H9 (cell line): ENCODE results near the gene PCDHGA10. TPM values are rescaled to one million over a fixed set of nuclear protein-coding genes. Genes with fewer than 3 reads are reported as not detected.

Source experiments
- DNase-seq: peaks from one replicate; pipeline ENCODE4 v3.0.0-alpha.2; 2017
- H2AFZ ChIP-seq: one replicate; pipeline ENCODE4 v1.6.1; 2013; ENCODE audit warnings: mild to moderate bottlenecking, low read length, control low read depth, moderate library complexity
- H2AK5ac ChIP-seq: 2 replicates; pipeline ENCODE4 v1.6.1; 2013; ENCODE audit warnings: low read length, control low read depth, mixed read lengths; ENCODE audit not compliant: insufficient read length
- H2BK120ac ChIP-seq: one replicate; pipeline ENCODE4 v1.6.1; 2013; ENCODE audit warnings: low read depth, mild to moderate bottlenecking, low read length, control low read depth, inconsistent platforms; ENCODE audit not compliant: poor library complexity, severe bottlenecking
- H2BK12ac ChIP-seq: 2 replicates; pipeline ENCODE4 v1.6.1; 2013; ENCODE audit warnings: low read length, control low read depth, mixed read lengths, low read depth; ENCODE audit not compliant: insufficient read length
- H2BK15ac ChIP-seq: 2 replicates; pipeline ENCODE4 v1.6.1; 2013; ENCODE audit warnings: low read depth, low read length, control low read depth
- H2BK20ac ChIP-seq: one replicate; pipeline ENCODE4 v1.6.1; 2013; ENCODE audit warnings: low read depth, mild to moderate bottlenecking, low read length, control low read depth, inconsistent platforms; ENCODE audit not compliant: poor library complexity, severe bottlenecking
- H2BK5ac ChIP-seq: 2 replicates; pipeline ENCODE4 v1.6.1; 2013; ENCODE audit warnings: low read length, control low read depth, mixed read lengths; ENCODE audit not compliant: insufficient read length
- H3K14ac ChIP-seq: 2 replicates; pipeline ENCODE4 v1.6.1; 2013; ENCODE audit warnings: low read length, control low read depth; ENCODE audit not compliant: insufficient read depth
- H3K18ac ChIP-seq: 2 replicates; pipeline ENCODE4 v1.6.1; 2013; ENCODE audit warnings: low read depth, mild to moderate bottlenecking, mixed read lengths, low read length, control low read depth; ENCODE audit not compliant: insufficient read length
- H3K23ac ChIP-seq: 2 replicates; pipeline ENCODE4 v1.6.1; 2013; ENCODE audit warnings: low read length, control low read depth, mixed read lengths, low read depth; ENCODE audit not compliant: insufficient read length
- H3K23me2 ChIP-seq: 2 replicates; pipeline ENCODE4 v1.6.1; 2013; ENCODE audit warnings: low read depth, mild to moderate bottlenecking, mixed read lengths, low read length, control low read depth; ENCODE audit not compliant: insufficient read length, poor library complexity, severe bottlenecking
- H3K27ac ChIP-seq: 2 replicates; pipeline ENCODE4 v1.5.1; 2013; ENCODE audit warnings: low read length, control low read depth, mixed read lengths, low read depth; ENCODE audit not compliant: insufficient read length
- H3K27me3 ChIP-seq: 2 replicates; pipeline ENCODE4 v1.6.1; 2013; ENCODE audit warnings: low read length, control low read depth, inconsistent platforms; ENCODE audit not compliant: insufficient read depth
- H3K4ac ChIP-seq: 2 replicates; pipeline ENCODE4 v1.6.1; 2013; ENCODE audit warnings: low read depth, mild to moderate bottlenecking, control low read depth, inconsistent platforms, low read length, moderate library complexity
- H3K4me1 ChIP-seq: 2 replicates; pipeline ENCODE4 v1.6.1; 2013; ENCODE audit warnings: low read length, control low read depth, inconsistent platforms; ENCODE audit not compliant: insufficient read depth
- H3K4me2 ChIP-seq: 2 replicates; pipeline ENCODE4 v1.6.1; 2013; ENCODE audit warnings: low read length, control low read depth, mixed read lengths; ENCODE audit not compliant: insufficient read length, insufficient read depth
- H3K56ac ChIP-seq: 2 replicates; pipeline ENCODE4 v1.6.1; 2013; ENCODE audit warnings: low read depth, mild to moderate bottlenecking, mixed read lengths, low read length, control low read depth; ENCODE audit not compliant: insufficient read length
- H3K79me1 ChIP-seq: 2 replicates; pipeline ENCODE4 v1.6.1; 2013; ENCODE audit warnings: low read depth, mild to moderate bottlenecking, moderate library complexity, low read length, control low read depth, inconsistent platforms; ENCODE audit not compliant: insufficient read depth, poor library complexity, severe bottlenecking
- H3K79me2 ChIP-seq: 2 replicates; pipeline ENCODE4 v1.6.1; 2013; ENCODE audit warnings: low read length, control low read depth, inconsistent platforms; ENCODE audit not compliant: insufficient read depth
- H3K9ac ChIP-seq: 2 replicates; pipeline ENCODE4 v1.6.1; 2013; ENCODE audit warnings: low read length, control low read depth, mixed read lengths; ENCODE audit not compliant: insufficient read length; ENCODE audit errors: extremely low read depth
- H3K9me3 ChIP-seq: one replicate; pipeline ENCODE4 v1.6.1; 2013; ENCODE audit warnings: low read depth, low read length, inconsistent platforms; ENCODE audit not compliant: control insufficient read depth
- H3T11ph ChIP-seq: one replicate; pipeline ENCODE4 v1.6.1; 2013; ENCODE audit warnings: mild to moderate bottlenecking, low read length, control low read depth, inconsistent platforms
- H4K20me1 ChIP-seq: one replicate; pipeline ENCODE4 v1.6.1; 2013; ENCODE audit not compliant: control insufficient read depth, insufficient read length, insufficient read depth
- H4K5ac ChIP-seq: 2 replicates; pipeline ENCODE4 v1.6.1; 2013; ENCODE audit warnings: low read depth, mild to moderate bottlenecking, mixed read lengths, low read length, control low read depth; ENCODE audit not compliant: insufficient read length
- H4K8ac ChIP-seq: replicated peaks from 2 replicates; pipeline ENCODE4 v1.6.1; 2013; ENCODE audit warnings: low read length, control low read depth, mixed read lengths, low read depth; ENCODE audit not compliant: insufficient read length
- H4K91ac ChIP-seq: 2 replicates; pipeline ENCODE4 v1.6.1; 2013; ENCODE audit warnings: low read depth, mild to moderate bottlenecking, moderate library complexity, mixed read lengths, low read length, control low read depth; ENCODE audit not compliant: insufficient read length
- H3K27ac Mint-ChIP-seq, 3 experiments: 2 replicates in 2 of 3; 3 replicates in 1 of 3; pipeline ENCODE4 v1.8.0; 2020 to 2021; ENCODE audit warnings: mixed read lengths in 3 of 3, mild to moderate bottlenecking in 1 of 3, moderate library complexity in 1 of 3
- H3K27me3 Mint-ChIP-seq: 2 replicates; pipeline ENCODE4 v1.8.0; 2021; ENCODE audit warnings: low read depth, mild to moderate bottlenecking, moderate library complexity, mixed read lengths
- H3K36me3 Mint-ChIP-seq, 3 experiments: 2 replicates in 2 of 3; 3 replicates in 1 of 3; pipeline ENCODE4 v1.8.0; 2020 to 2021; ENCODE audit warnings: low read depth in 3 of 3, mixed read lengths in 3 of 3; ENCODE audit not compliant: insufficient read depth in 1 of 3
- H3K4me1 Mint-ChIP-seq, 2 experiments: 2 replicates each; pipeline ENCODE4 v1.8.0; 2020; ENCODE audit warnings: mixed read lengths in 2 of 2
- H3K4me3 Mint-ChIP-seq, 2 experiments: 2 replicates in 1 of 2; 3 replicates in 1 of 2; pipeline ENCODE4 v1.8.0; 2020 to 2021; ENCODE audit warnings: mild to moderate bottlenecking in 2 of 2, mixed read lengths in 2 of 2, moderate library complexity in 1 of 2
- H3K9me3 Mint-ChIP-seq, 2 experiments: 2 replicates in 1 of 2; 3 replicates in 1 of 2; pipeline ENCODE4 v1.8.0; 2020; ENCODE audit warnings: mild to moderate bottlenecking in 2 of 2, mixed read lengths in 2 of 2, moderate library complexity in 1 of 2
- CTCF ChIP-seq: fragments of 200-600 bp; sonication (generic); conservative IDR thresholded peaks from 3 replicates; pipeline ENCODE4 v1.8.0; 2021; ENCODE audit warnings: antibody characterized with exemption, mild to moderate bottlenecking
- WGBS: extraction: QIAGEN DNeasy Blood & Tissue Kit; methylation state at CpG from one replicate; pipeline ENCODE4 v1.1.7; 2013; ENCODE audit warnings: missing lambda C conversion rate, low lambda C conversion rate, mixed read lengths; ENCODE audit not compliant: insufficient read length; ENCODE audit errors: extremely low coverage; 5-methylcytosine and 5-hydroxymethylcytosine counted together
- total RNA-seq: library from RNA; stranded (reverse); gene quantifications from 2 replicates; pipeline ENCODE4 v1.2.1, GENCODE V29; 2021

The PCDHGA10 gene
- total RNA-seq, 1 experiment from 2014 or later = 15.1 TPM

DNA sequence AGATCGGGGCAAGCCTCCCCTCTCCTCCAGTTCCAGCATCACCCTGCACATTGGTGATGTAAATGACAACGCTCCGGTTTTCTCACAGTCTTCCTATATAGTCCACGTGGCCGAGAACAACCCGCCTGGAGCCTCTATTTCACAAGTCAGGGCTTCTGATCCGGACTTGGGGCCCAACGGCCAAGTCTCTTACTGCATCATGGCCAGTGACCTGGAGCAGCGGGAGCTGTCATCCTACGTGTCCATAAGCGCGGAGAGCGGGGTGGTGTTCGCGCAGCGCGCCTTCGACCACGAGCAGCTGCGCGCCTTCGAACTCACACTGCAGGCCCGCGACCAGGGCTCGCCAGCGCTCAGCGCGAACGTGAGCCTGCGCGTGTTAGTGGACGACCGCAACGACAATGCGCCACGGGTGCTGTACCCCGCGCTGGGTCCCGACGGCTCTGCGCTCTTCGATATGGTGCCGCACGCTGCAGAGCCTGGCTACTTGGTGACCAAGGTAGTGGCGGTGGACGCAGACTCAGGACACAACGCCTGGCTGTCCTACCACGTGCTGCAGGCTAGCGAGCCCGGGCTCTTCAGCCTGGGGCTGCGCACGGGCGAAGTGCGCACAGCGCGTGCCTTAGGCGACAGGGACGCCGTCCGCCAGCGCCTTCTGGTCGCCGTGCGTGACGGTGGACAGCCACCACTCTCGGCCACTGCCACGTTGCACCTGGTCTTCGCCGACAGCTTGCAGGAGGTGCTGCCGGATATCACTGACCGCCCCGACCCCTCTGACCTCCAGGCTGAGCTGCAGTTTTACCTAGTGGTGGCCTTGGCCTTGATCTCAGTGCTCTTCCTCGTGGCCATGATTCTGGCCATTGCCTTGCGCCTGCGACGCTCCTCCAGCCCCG, 23.4 kb upstream of the PCDHGA10 start:
- Mint-ChIP-seq H3K27me3 (peaks cover 13% of the 10 kb centered on the region), H3K4me3 (no peak overlapping the region), H3K9me3 (peaks cover 68 to 74% of the 10 kb centered on the region in 2 experiments), H3K36me3 (peaks cover 28 to 62% (median 45%) of the 10 kb centered on the region in 3 experiments), H3K27ac (no peak overlapping the region), H3K4me1 (no peaks in the 10 kb centered on the region)
- Histone ChIP-seq H3K9me3 (peaks cover 44% of the 10 kb centered on the region), H4K8ac (no peak overlapping the region), H4K91ac (no peak overlapping the region), H4K20me1 (no peaks in the 10 kb centered on the region), H4K5ac (no peak overlapping the region), H2BK5ac (no peak overlapping the region), H2BK12ac (no peak overlapping the region), H3K79me1 (no peaks in the 10 kb centered on the region), H3K4ac (no peak overlapping the region), H3K14ac (no peak overlapping the region), H3K4me2 (no peak overlapping the region), H3K27ac (no peak overlapping the region), H3K79me2 (no peaks in the 10 kb centered on the region), H3K27me3 (no peaks in the 10 kb centered on the region), H2BK15ac (no peak overlapping the region), H2AK5ac (no peak overlapping the region), H3K23ac (no peak overlapping the region), H3K9ac (no peak overlapping the region), H2BK120ac (no peak overlapping the region), H3K4me1 (0 out of 2 replicates have a peak, but pooled peaks cover 2% of the 10 kb centered on the region), H3K56ac (no peak overlapping the region), H3K23me2 (no peaks in the 10 kb centered on the region), H3T11ph (no peak overlapping the region), H2BK20ac (no peak overlapping the region), H2AFZ (no peak overlapping the region), H3K18ac (no peak overlapping the region)
- no peak for DNase-seq
- no CpG with 5 or more reads among the region's 77 CpGs for WGBS
- TF ChIP-seq CTCF = no peak
